ENCODE data around the gene UBE2F. TPM values are rescaled to one million over a fixed set of nuclear protein-coding genes. Genes with fewer than 3 reads are reported as not detected.

The UBE2F gene
- total RNA-seq, 4 donors from 2014 or later, result 40.7 to 88.9 (median 64.9) TPM

DNA sequence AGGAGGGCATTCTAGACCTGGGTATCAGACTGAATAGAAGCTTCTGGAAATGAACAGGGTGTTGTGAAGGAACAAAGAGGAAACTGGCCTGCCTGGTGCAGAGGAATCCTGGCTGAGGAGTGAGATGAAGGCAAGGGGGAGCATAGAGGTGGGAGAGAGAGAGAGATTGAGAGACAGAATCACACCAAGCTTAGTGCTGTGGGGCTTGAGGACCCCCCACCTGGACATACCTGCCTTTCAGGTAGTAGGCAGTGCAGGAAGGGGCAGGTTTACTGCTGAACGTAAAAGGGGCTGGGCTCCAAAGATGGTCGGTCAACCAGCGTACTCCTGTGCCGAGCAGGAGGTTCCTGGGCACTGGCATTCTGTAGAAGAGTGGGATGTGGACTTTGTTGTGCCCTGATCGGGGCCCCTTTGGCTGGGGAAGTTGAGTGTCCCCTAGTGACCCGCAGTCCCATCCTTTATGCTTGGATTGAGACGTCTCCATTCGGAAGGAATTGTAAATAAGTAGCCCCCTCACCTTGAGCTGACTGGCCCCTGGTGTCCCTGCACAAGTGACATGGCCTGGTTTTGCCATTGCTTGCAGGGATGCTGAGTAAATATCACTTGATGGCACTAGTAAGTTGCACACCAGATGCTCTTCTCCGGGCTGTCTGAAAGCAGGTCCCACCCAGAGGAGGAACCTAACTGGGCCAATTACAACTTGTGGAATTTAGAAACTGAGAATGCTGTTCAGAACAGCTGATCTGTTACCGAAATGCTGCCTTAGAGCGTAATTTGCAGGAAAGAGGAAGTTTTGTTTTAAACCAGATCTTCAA lies 1.4 kb downstream of the UBE2F start:
- intact Hi-C loops (cut with DNase I; ENCODE audit: low total_unique reads), result no loop called here
- Histone ChIP-seq H3K36me3 (no peaks in the 10 kb centered on the region), H3K9me3 (no peaks in the 10 kb centered on the region), H3K4me1 (peaks cover 4 to 16% of the 10 kb centered on the region in 2 donors), H3K27me3 (no peaks in the 10 kb centered on the region), H3K4me3 (peak overlapping the region; percentile 61 to 73), H3K27ac (peak overlapping the region; percentile 30 to 72)
- DNase-seq, result peak in 1 of 2 donors; percentile 31
- TF ChIP-seq, protein P1, sequence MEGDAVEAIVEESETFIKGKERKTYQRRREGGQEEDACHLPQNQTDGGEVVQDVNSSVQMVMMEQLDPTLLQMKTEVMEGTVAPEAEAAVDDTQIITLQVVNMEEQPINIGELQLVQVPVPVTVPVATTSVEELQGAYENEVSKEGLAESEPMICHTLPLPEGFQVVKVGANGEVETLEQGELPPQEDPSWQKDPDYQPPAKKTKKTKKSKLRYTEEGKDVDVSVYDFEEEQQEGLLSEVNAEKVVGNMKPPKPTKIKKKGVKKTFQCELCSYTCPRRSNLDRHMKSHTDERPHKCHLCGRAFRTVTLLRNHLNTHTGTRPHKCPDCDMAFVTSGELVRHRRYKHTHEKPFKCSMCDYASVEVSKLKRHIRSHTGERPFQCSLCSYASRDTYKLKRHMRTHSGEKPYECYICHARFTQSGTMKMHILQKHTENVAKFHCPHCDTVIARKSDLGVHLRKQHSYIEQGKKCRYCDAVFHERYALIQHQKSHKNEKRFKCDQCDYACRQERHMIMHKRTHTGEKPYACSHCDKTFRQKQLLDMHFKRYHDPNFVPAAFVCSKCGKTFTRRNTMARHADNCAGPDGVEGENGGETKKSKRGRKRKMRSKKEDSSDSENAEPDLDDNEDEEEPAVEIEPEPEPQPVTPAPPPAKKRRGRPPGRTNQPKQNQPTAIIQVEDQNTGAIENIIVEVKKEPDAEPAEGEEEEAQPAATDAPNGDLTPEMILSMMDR (IDR thresholded peaks at IDR 0.05), result no peak

- no peak overlapping the region for H3K4me3 ChIP-seq
- TF ChIP-seq, protein P1 (IDR thresholded peaks at IDR 0.05), result no peak
- no peak for TF ChIP-seq POLR2A (IDR thresholded peaks at IDR 0.05)
- H3K27me3 ChIP-seq, result no peaks in the 10 kb centered on the region
- H3K36me3 ChIP-seq, result no peaks in the 10 kb centered on the region
- intact Hi-C loops (cut with DNase I; ENCODE audit: low total_unique reads), result no loop called here
- DNase-seq, result no peak
- no peak overlapping the region for H3K27ac ChIP-seq
- peaks cover 4 to 16% of the 10 kb centered on the region in 2 donors for H3K4me1 ChIP-seq
- H3K9me3 ChIP-seq, result no peaks in the 10 kb centered on the region
Observed at GRCh38 chr2:237971661-237972060, 4.8 kb downstream of the UBE2F start.

DNA sequence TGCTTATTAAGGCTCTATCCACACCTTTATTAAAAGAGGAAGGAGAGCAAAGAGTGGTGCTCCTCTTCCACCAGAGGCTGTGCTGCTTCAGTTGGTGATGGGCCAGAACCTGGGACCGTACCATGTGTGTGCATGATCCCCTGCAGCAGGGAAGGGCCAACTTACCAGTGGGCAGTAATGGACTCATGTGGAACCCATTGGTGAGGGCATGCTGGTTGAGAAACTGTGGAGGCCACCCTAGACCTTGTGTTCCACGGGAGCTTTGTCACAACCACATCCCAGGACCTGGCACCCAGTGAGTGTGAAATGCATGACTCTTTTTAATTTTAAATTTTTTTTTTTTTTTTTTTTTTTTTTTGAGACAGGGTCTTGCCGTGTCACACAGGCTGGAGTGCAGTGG lies 5.4 kb downstream of the UBE2F start:
- H3K4me1 ChIP-seq, result peaks cover 4 to 16% of the 10 kb centered on the region in 2 donors
- H3K27me3 ChIP-seq, result no peaks in the 10 kb centered on the region
- H3K4me3 ChIP-seq, result no peak overlapping the region
- H3K9me3 ChIP-seq, result no peaks in the 10 kb centered on the region
- DNase-seq, result no peak
- H3K27ac ChIP-seq, result no peak overlapping the region
- no peaks in the 10 kb centered on the region for H3K36me3 ChIP-seq
- intact Hi-C loops (cut with DNase I; ENCODE audit: low total_unique reads), result no loop called here
- no peak for TF ChIP-seq POLR2A (IDR thresholded peaks at IDR 0.05)
- TF ChIP-seq, protein P1 (IDR thresholded peaks at IDR 0.05), result no peak

DNA sequence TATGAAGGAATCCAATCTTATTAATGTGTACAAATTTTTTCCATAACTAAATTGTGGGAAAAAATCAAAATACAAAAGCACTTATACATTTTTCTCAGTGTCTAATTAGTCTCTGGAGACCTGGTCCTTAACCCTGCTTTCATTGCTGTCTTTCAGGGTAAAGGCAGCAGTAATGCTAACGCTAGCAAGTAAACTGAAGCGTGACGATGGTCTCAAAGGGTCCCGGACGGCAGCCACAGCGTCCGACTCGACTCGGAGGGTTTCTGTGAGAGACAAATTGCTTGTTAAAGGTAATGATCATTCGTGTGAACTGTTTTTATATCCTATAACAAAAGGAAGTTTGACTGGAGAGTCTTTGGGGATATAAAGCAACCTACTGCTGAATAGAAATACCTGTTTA lies 6.1 kb downstream of the UBE2F start:
- intact Hi-C loops (cut with DNase I; ENCODE audit: low total_unique reads), result no loop called here

DNA sequence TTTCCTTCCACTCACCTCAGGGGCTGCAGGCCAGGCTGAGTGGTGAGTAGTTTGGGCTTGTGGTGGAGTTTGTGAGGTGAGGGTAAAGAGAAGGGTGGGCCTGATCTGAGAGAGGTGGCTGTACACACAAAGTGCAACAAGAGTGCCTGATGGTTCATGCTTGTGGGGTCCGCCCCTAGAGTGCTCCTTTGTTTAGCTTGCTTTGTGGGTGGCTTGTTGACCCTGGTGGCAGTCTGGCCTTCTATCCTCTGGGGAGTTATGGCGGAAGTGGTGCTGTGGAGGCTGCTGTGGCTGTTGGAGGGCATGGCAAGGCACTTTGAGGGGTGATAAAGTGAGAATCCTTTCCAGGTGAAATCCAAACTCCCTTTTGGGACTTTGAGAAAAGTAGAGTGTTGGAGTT lies 10.6 kb downstream of the UBE2F start:
- Histone ChIP-seq H3K4me3 (no peak overlapping the region), H3K36me3 (no peaks in the 10 kb centered on the region), H3K4me1 (peaks cover 0 to 3% of the 10 kb centered on the region in 2 donors), H3K27ac (no peak overlapping the region), H3K27me3 (no peaks in the 10 kb centered on the region), H3K9me3 (no peaks in the 10 kb centered on the region)
- TF ChIP-seq, protein P1 (IDR thresholded peaks at IDR 0.05), result no peak
- TF ChIP-seq POLR2A (IDR thresholded peaks at IDR 0.05), result no peak
- no peak for DNase-seq
- intact Hi-C loops (cut with DNase I; ENCODE audit: low total_unique reads), result no loop called here

More for the DNA sequence above, 6.1 kb downstream of the UBE2F start:
- Histone ChIP-seq H3K27ac (no peak overlapping the region), H3K4me1 (peaks cover 4 to 13% of the 10 kb centered on the region in 2 donors), H3K36me3 (no peaks in the 10 kb centered on the region), H3K27me3 (no peaks in the 10 kb centered on the region), H3K4me3 (no peak overlapping the region), H3K9me3 (no peaks in the 10 kb centered on the region)
- DNase-seq, result no peak
- TF ChIP-seq, protein P1 (IDR thresholded peaks at IDR 0.05), result no peak
- no peak for TF ChIP-seq POLR2A (IDR thresholded peaks at IDR 0.05)

All from uterus (tissue), 4 donors.